OCI-LY7 (cell line): Measurements from ENCODE around the gene SLIT3.

Experiments used
- CTCF ChIP-seq: fragments of 200-600 bp; sonication (generic); conservative IDR thresholded peaks from 2 replicates; pipeline ENCODE4 v1.5.1; 2014; ENCODE audit warnings: mild to moderate bottlenecking, antibody characterized with exemption, low read length, moderate library complexity, mixed read lengths
- EZH2phosphoT487 ChIP-seq: fragments of 200-600 bp; sonication (generic); IDR thresholded peaks from 2 replicates; pipeline ENCODE4 v1.6.1; 2018; ENCODE audit warnings: low read depth, borderline replicate concordance, mild to moderate bottlenecking, mixed run types, antibody characterized with exemption, low read length, moderate library complexity, mixed read lengths

GRCh38 chr5:169296419-169297143, 4.4 kb downstream of the SLIT3 start:
- no peak for TF ChIP-seq CTCF
- TF ChIP-seq EZH2phosphoT487 = no peak
